ENCODE measurements around the gene BTG2.
"Not testable (repeated sequence)": the region's sequence is repeated elsewhere in the genome, so short reads cannot be mapped to it uniquely, and the experiment has no call there.

DNA sequence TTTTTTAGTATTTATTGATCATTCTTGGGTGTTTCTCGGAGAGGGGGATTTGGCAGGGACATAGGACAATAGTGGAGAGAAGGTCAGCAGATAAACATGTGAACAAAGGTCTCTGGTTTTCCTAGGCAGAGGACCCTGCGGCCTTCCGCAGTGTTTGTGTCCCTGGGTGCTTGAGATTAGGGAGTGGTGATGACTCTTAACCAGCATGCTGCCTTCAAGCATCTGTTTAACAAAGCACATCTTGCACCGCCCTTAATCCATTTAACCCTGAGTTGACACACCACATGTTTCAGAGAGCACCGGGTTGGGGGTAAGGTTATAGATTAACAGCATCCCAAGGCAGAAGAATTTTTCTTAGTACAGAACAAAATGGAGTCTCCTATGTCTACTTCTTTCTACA lies 39.2 kb upstream of the BTG2 start:
- TF ChIP-seq, protein P1, sequence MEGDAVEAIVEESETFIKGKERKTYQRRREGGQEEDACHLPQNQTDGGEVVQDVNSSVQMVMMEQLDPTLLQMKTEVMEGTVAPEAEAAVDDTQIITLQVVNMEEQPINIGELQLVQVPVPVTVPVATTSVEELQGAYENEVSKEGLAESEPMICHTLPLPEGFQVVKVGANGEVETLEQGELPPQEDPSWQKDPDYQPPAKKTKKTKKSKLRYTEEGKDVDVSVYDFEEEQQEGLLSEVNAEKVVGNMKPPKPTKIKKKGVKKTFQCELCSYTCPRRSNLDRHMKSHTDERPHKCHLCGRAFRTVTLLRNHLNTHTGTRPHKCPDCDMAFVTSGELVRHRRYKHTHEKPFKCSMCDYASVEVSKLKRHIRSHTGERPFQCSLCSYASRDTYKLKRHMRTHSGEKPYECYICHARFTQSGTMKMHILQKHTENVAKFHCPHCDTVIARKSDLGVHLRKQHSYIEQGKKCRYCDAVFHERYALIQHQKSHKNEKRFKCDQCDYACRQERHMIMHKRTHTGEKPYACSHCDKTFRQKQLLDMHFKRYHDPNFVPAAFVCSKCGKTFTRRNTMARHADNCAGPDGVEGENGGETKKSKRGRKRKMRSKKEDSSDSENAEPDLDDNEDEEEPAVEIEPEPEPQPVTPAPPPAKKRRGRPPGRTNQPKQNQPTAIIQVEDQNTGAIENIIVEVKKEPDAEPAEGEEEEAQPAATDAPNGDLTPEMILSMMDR (conservative IDR thresholded peaks at IDR 0.05; ENCODE audit: low read length): not testable (repeated sequence)
- TF ChIP-seq EZH2phosphoT487 (IDR thresholded peaks at IDR 0.05; ENCODE audit: borderline replicate concordance): not testable (repeated sequence)

Data from Loucy (cell line).